Measurements from ENCODE around the gene TRMT44. TPM values are rescaled to one million over a fixed set of nuclear protein-coding genes. Genes with fewer than 3 reads are reported as not detected.
A peak's percentile ranks its signal among the peaks of the same experiment; 100 is the strongest.

Gene TRMT44
- total RNA-seq, 1 donor from 2014 or later, result 41.2 TPM

- H3K9me3 Mint-ChIP-seq, result no peaks in the 10 kb centered on the region
- peak overlapping the region; percentile 55 for H3K27ac Mint-ChIP-seq
- H3K4me3 Mint-ChIP-seq, result peak overlapping the region; percentile 5
- H3K36me3 Mint-ChIP-seq, result no peaks in the 10 kb centered on the region
- no peak for DNase-seq (ENCODE audit: low spot score in 2 of 2, unreplicated experiment in 2 of 2)
- no peaks in the 10 kb centered on the region for H3K27me3 Mint-ChIP-seq (ENCODE audit: low read depth)
- no peak for TF ChIP-seq CTCF (IDR thresholded peaks at IDR 0.05; ENCODE audit: unreplicated experiment)
- H3K4me1 Mint-ChIP-seq, result peaks cover 59% of the 10 kb centered on the region
Measured at GRCh38 chr4:8433136-8433535, 7.4 kb upstream of the TRMT44 start.

GRCh38 chr4:8434251-8435073 lies 6.1 kb upstream of the TRMT44 start:
- Mint-ChIP-seq H3K27ac (peak overlapping the region; percentile 55), H3K4me3 (peak overlapping the region; percentile 66), H3K27me3 (ENCODE audit: low read depth) (no peaks in the 10 kb centered on the region), H3K9me3 (no peaks in the 10 kb centered on the region), H3K36me3 (no peaks in the 10 kb centered on the region), H3K4me1 (peaks cover 63% of the 10 kb centered on the region)
- no peak for TF ChIP-seq CTCF (IDR thresholded peaks at IDR 0.05; ENCODE audit: unreplicated experiment)
- no peak for DNase-seq (ENCODE audit: low spot score in 2 of 2, unreplicated experiment in 2 of 2)

- Mint-ChIP-seq H3K4me1 (peaks cover 68% of the 10 kb centered on the region), H3K27ac (peak overlapping the region; percentile 55), H3K36me3 (no peaks in the 10 kb centered on the region), H3K4me3 (peak overlapping the region; percentile 66), H3K27me3 (ENCODE audit: low read depth) (no peaks in the 10 kb centered on the region), H3K9me3 (no peaks in the 10 kb centered on the region)
- no peak for DNase-seq (ENCODE audit: low spot score in 2 of 2, unreplicated experiment in 2 of 2)
- TF ChIP-seq CTCF (IDR thresholded peaks at IDR 0.05; ENCODE audit: unreplicated experiment), result no peak
Measured at GRCh38 chr4:8435656-8436121, 4.9 kb upstream of the TRMT44 start.

- no peak for TF ChIP-seq CTCF (IDR thresholded peaks at IDR 0.05; ENCODE audit: unreplicated experiment)
- Mint-ChIP-seq H3K27me3 (ENCODE audit: low read depth) (no peaks in the 10 kb centered on the region), H3K36me3 (no peaks in the 10 kb centered on the region), H3K4me3 (peak overlapping the region; percentile 67), H3K4me1 (peaks cover 80% of the 10 kb centered on the region), H3K27ac (peak overlapping the region; percentile 97), H3K9me3 (no peaks in the 10 kb centered on the region)
- DNase-seq (ENCODE audit: low spot score in 2 of 2, unreplicated experiment in 2 of 2), result no peak
Measured at GRCh38 chr4:8437281-8437680, 3.3 kb upstream of the TRMT44 start.

- TF ChIP-seq CTCF (IDR thresholded peaks at IDR 0.05; ENCODE audit: unreplicated experiment), result no peak
Measured at GRCh38 chr4:8438743-8439142, 1.8 kb upstream of the TRMT44 start.

More at GRCh38 chr4:8438743-8439142, 1.8 kb upstream of the TRMT44 start:
- Mint-ChIP-seq H3K27me3 (ENCODE audit: low read depth) (no peaks in the 10 kb centered on the region), H3K36me3 (no peaks in the 10 kb centered on the region), H3K9me3 (no peaks in the 10 kb centered on the region), H3K27ac (peak overlapping the region; percentile 81), H3K4me1 (peaks cover 88% of the 10 kb centered on the region), H3K4me3 (peak overlapping the region; percentile 92)
- DNase-seq (ENCODE audit: low spot score in 2 of 2, unreplicated experiment in 2 of 2), result no peak

Measured in mesothelial cell of epicardium (in vitro differentiated cells).